Thyroid gland (tissue), 4 donors: ENCODE results near the gene ATXN7L1. TPM values are rescaled to one million over a fixed set of nuclear protein-coding genes. Genes with fewer than 3 reads are reported as not detected.

Experiments used
- DNase-seq, 2 donors: peaks; one replicate each; pipeline ENCODE4 v3.0.0-alpha.2; 2019
- H3K27ac ChIP-seq, 3 donors: fragments of 200-600 bp; sonication (generic); 1 replicate in 2 of 3; 2 replicates in 1 of 3; pipeline ENCODE4 v1.5.1; 2016 to 2019; ENCODE audit warnings: mild to moderate bottlenecking in 1 of 3, moderate library complexity in 1 of 3
- H3K27me3 ChIP-seq: fragments of 200-600 bp; sonication (generic); one replicate; pipeline ENCODE4 v1.5.1; 2019
- H3K36me3 ChIP-seq, 2 donors: fragments of 200-600 bp; sonication (generic); one replicate each; pipeline ENCODE4 v1.5.1; 2016 to 2019
- H3K4me1 ChIP-seq, 2 donors: fragments of 200-600 bp; sonication (generic); one replicate each; pipeline ENCODE4 v1.5.1; 2017 to 2019
- H3K4me3 ChIP-seq, 3 donors: fragments of 200-600 bp; sonication (generic); replicated peaks in 1 of 3; 1 replicate in 2 of 3; 2 replicates in 1 of 3; pipeline ENCODE4 v1.5.1; 2016; ENCODE audit warnings: mild to moderate bottlenecking in 1 of 3
- H3K9me3 ChIP-seq: fragments of 200-600 bp; sonication (generic); one replicate; pipeline ENCODE4 v1.5.1; 2017
- CTCF ChIP-seq, 6 experiments: fragments of 200-600 bp in 3 of 6; fragments of 450-650 bp in 3 of 6; sonication (generic) in 3 of 6; IDR thresholded peaks; one replicate each; pipeline ENCODE4 v1.5.1; 2016 to 2019; ENCODE audit warnings: antibody characterized with exemption in 6 of 6, mild to moderate bottlenecking in 2 of 6, inconsistent platforms in 1 of 6, moderate library complexity in 1 of 6
- POLR2A ChIP-seq, 2 donors: fragments of 450-650 bp; IDR thresholded peaks; one replicate each; pipeline ENCODE4 v1.6.1; 2017; ENCODE audit warnings: antibody characterized with exemption in 2 of 2, mild to moderate bottlenecking in 2 of 2, moderate library complexity in 1 of 2
- WGBS, 2 donors: methylation state at CpG; one replicate each; pipeline ENCODE4 v1.1.5; 2017; 5-methylcytosine and 5-hydroxymethylcytosine counted together
- intact Hi-C: fragments of 100-400 bp; cut with DNase I; formaldehyde crosslinking; loops from one replicate; pipeline ENCODE4 v1.15.1; 2023
- total RNA-seq, 4 donors: library from RNA; depleted of rRNA; stranded (reverse); fragments of >200 nt; gene quantifications; one replicate each; pipeline ENCODE4 v1.2.3, GENCODE V29; 2016

The ATXN7L1 gene
- total RNA-seq, 4 donors from 2014 or later, result 21.8 to 24.4 (median 22.8) TPM

- H3K4me1 ChIP-seq, result no peaks in the 10 kb centered on the region
- no peak for DNase-seq
- TF ChIP-seq POLR2A (IDR thresholded peaks at IDR 0.05) (no peak), CTCF (IDR thresholded peaks at IDR 0.05) (no peak)
- no peak overlapping the region for H3K4me3 ChIP-seq
- WGBS, 2 donors, result 93 to 94% methylated on average over 4 of the region's 4 CpGs
- H3K9me3 ChIP-seq, result no peaks in the 10 kb centered on the region
- no peaks in the 10 kb centered on the region for H3K36me3 ChIP-seq
- no peaks in the 10 kb centered on the region for H3K27me3 ChIP-seq
- no peak overlapping the region for H3K27ac ChIP-seq
- intact Hi-C loops, result no loop called here
Observed at GRCh38 chr7:105821527-105821926, 54.9 kb downstream of the ATXN7L1 start.

- intact Hi-C loops, result no loop called here
- no peak overlapping the region for H3K4me3 ChIP-seq
- H3K36me3 ChIP-seq, result no peaks in the 10 kb centered on the region
- TF ChIP-seq CTCF (IDR thresholded peaks at IDR 0.05) (no peak), POLR2A (IDR thresholded peaks at IDR 0.05) (no peak)
- WGBS, 2 donors, result 93 to 94% methylated on average over 5 of the region's 5 CpGs
- no peaks in the 10 kb centered on the region for H3K4me1 ChIP-seq
- H3K27ac ChIP-seq, result no peak overlapping the region
- no peaks in the 10 kb centered on the region for H3K9me3 ChIP-seq
- no peaks in the 10 kb centered on the region for H3K27me3 ChIP-seq
- no peak for DNase-seq
Observed at GRCh38 chr7:105820363-105821066, 55.9 kb downstream of the ATXN7L1 start.

- 97 to 98% methylated on average over 18 of the region's 18 CpGs for WGBS, 2 donors
- Histone ChIP-seq H3K4me3 (no peak overlapping the region), H3K27ac (no peak overlapping the region), H3K9me3 (no peaks in the 10 kb centered on the region), H3K27me3 (no peaks in the 10 kb centered on the region), H3K4me1 (no peaks in the 10 kb centered on the region), H3K36me3 (no peaks in the 10 kb centered on the region)
- intact Hi-C loops, result no loop called here
- DNase-seq, result no peak
- TF ChIP-seq POLR2A (IDR thresholded peaks at IDR 0.05) (no peak), CTCF (IDR thresholded peaks at IDR 0.05) (no peak)
Observed at GRCh38 chr7:105819559-105819958, 56.8 kb downstream of the ATXN7L1 start.

- WGBS, 2 donors, result 89 to 90% methylated on average over 6 of the region's 6 CpGs
- H3K4me1 ChIP-seq, result no peaks in the 10 kb centered on the region
Observed at GRCh38 chr7:105816954-105817615, 59.3 kb downstream of the ATXN7L1 start.

More at GRCh38 chr7:105816954-105817615, 59.3 kb downstream of the ATXN7L1 start:
- H3K27me3 ChIP-seq, result no peaks in the 10 kb centered on the region
- TF ChIP-seq POLR2A (IDR thresholded peaks at IDR 0.05), result no peak
- TF ChIP-seq CTCF (IDR thresholded peaks at IDR 0.05), result no peak
- no peak for DNase-seq
- H3K9me3 ChIP-seq, result no peaks in the 10 kb centered on the region
- intact Hi-C loops, result no loop called here
- no peak overlapping the region for H3K27ac ChIP-seq
- H3K4me3 ChIP-seq, result no peak overlapping the region
- H3K36me3 ChIP-seq, result no peaks in the 10 kb centered on the region
